NOMO-1 (cell line): Measurements from ENCODE around the gene FAM241B.

Source experiments
- DNase-seq, 2 experiments: peaks; one replicate each; lab custom pipeline; 2025; ENCODE audit not compliant: unreplicated experiment in 2 of 2; lab: John Stamatoyannopoulos, UW

FAM241B gene

GRCh38 chr10:69633673-69634635, 3.9 kb downstream of the FAM241B start:
- DNase-seq = no peak

GRCh38 chr10:69634759-69635425, 4.8 kb downstream of the FAM241B start:
- no peak for DNase-seq

GRCh38 chr10:69635428-69636272, 5.6 kb downstream of the FAM241B start:
- DNase-seq = no peak

- no peak for DNase-seq
Observed at GRCh38 chr10:69636273-69636575, 6.2 kb downstream of the FAM241B start.

- no peak for DNase-seq
Observed at GRCh38 chr10:69636626-69637605, 6.9 kb downstream of the FAM241B start.

GRCh38 chr10:69638642-69639041, 8.6 kb downstream of the FAM241B start:
- no peak for DNase-seq

- peak; percentile 5 to 42 for DNase-seq
Observed at GRCh38 chr10:69639291-69640195, 9.5 kb downstream of the FAM241B start.

GRCh38 chr10:69640196-69640980, 10.3 kb downstream of the FAM241B start:
- DNase-seq = no peak

GRCh38 chr10:69641261-69641980, 11.4 kb downstream of the FAM241B start:
- no peak for DNase-seq

GRCh38 chr10:69642747-69643146, 12.7 kb downstream of the FAM241B start:
- DNase-seq = no peak

GRCh38 chr10:69643779-69644657, 14.0 kb downstream of the FAM241B start:
- DNase-seq = no peak

- DNase-seq = peak in 1 of 2 experiments; percentile 5
Observed at GRCh38 chr10:69644658-69645295, 14.7 kb downstream of the FAM241B start.

GRCh38 chr10:69645296-69646184, 15.5 kb downstream of the FAM241B start:
- DNase-seq = no peak

- DNase-seq = no peak
Observed at GRCh38 chr10:69646185-69647060, 16.4 kb downstream of the FAM241B start.
